KMS-11 (cell line): ENCODE results near the gene RAPGEF3.

Experiments used
- H2AFZ ChIP-seq: fragments of 200-600 bp; sonication (generic); 2 replicates; pipeline ENCODE4 v1.6.1; 2016; ENCODE audit warnings: antibody characterized with exemption, mixed run types, low read depth
- H3K27ac ChIP-seq: fragments of 200-600 bp; sonication (generic); 2 replicates; pipeline ENCODE4 v1.6.1; 2016; ENCODE audit warnings: mild to moderate bottlenecking, mixed run types
- H3K27me3 ChIP-seq: fragments of 200-600 bp; sonication (generic); 2 replicates; pipeline ENCODE4 v1.6.1; 2017; ENCODE audit warnings: mild to moderate bottlenecking, low read depth, mixed run types, moderate library complexity; ENCODE audit not compliant: insufficient read depth
- H3K36me3 ChIP-seq: fragments of 200-600 bp; sonication (generic); 2 replicates; pipeline ENCODE4 v1.6.1; 2017; ENCODE audit warnings: mild to moderate bottlenecking, mixed run types; ENCODE audit not compliant: insufficient read depth
- H3K4me1 ChIP-seq: fragments of 200-600 bp; sonication (generic); 2 replicates; pipeline ENCODE4 v1.6.1; 2016; ENCODE audit warnings: mild to moderate bottlenecking, low read depth, mixed run types; ENCODE audit not compliant: poor library complexity, severe bottlenecking
- H3K4me2 ChIP-seq: fragments of 200-600 bp; sonication (generic); 2 replicates; pipeline ENCODE4 v1.7.0; 2016; ENCODE audit warnings: mild to moderate bottlenecking, mixed run types
- H3K4me3 ChIP-seq: fragments of 200-600 bp; sonication (generic); IDR thresholded peaks from 2 replicates; pipeline ENCODE4 v1.6.1; 2017; ENCODE audit warnings: low read depth, low read length, mixed read lengths; ENCODE audit not compliant: insufficient read depth
- H3K79me2 ChIP-seq: fragments of 200-600 bp; sonication (generic); 2 replicates; pipeline ENCODE4 v1.6.1; 2016; ENCODE audit warnings: low read depth, mixed run types; ENCODE audit not compliant: insufficient read depth
- H3K9ac ChIP-seq: fragments of 200-600 bp; sonication (generic); 2 replicates; pipeline ENCODE4 v1.6.1; 2016; ENCODE audit warnings: mild to moderate bottlenecking, mixed run types
- H4K20me1 ChIP-seq: fragments of 200-600 bp; sonication (generic); 2 replicates; pipeline ENCODE4 v1.6.1; 2016; ENCODE audit warnings: mild to moderate bottlenecking, mixed run types; ENCODE audit not compliant: insufficient read depth
- CTCF ChIP-seq: fragments of 200-600 bp; sonication (generic); conservative IDR thresholded peaks from 2 replicates; pipeline ENCODE4 v1.6.1; 2017; ENCODE audit warnings: low read depth, mild to moderate bottlenecking, antibody characterized with exemption, low read length, moderate library complexity, mixed read lengths

The RAPGEF3 gene

GRCh38 chr12:47758834-47759690, at the start of gene RAPGEF3:
TSS of gene RAPGEF3 (minus strand) at chr12:47758880. CDS start at chr12:47758556, 324 bp downstream.
- H3K4me2 ChIP-seq = peak within 1 kb of the TSS; percentile 74
- H4K20me1 ChIP-seq = no peaks in the 10 kb centered on the region
- TF ChIP-seq CTCF = peak; percentile 55
- H3K4me3 ChIP-seq = no peak within 1 kb of the TSS
- H3K27me3 ChIP-seq = no peaks in the 10 kb centered on the region
- H2AFZ ChIP-seq = peak within 1 kb of the TSS; percentile 94
- no peaks in the 10 kb centered on the region for H3K36me3 ChIP-seq
- H3K9ac ChIP-seq = peak within 1 kb of the TSS; percentile 69
- H3K79me2 ChIP-seq = no peaks in the 10 kb centered on the region
- H3K4me1 ChIP-seq = peaks cover 53% of the 10 kb centered on the region
- peak within 1 kb of the TSS; percentile 20; the same call in 1 of the 2 replicates for H3K27ac ChIP-seq

- Histone ChIP-seq H3K9ac (peak overlapping the region; percentile 54; the same call in 1 of the 2 replicates), H3K4me3 (peak overlapping the region; percentile 4), H3K27me3 (no peaks in the 10 kb centered on the region), H3K79me2 (peaks cover 97% of the 10 kb centered on the region), H3K4me2 (peak overlapping the region; percentile 95), H4K20me1 (no peaks in the 10 kb centered on the region), H3K36me3 (no peaks in the 10 kb centered on the region; the same call in 1 of the 2 replicates), H3K4me1 (peaks cover 92% of the 10 kb centered on the region), H2AFZ (no peak overlapping the region), H3K27ac (peak overlapping the region; percentile 88)
- TF ChIP-seq CTCF = no peak
These were observed 49.4 kb upstream of the RAPGEF3 start for GRCh38 chr12:47808050-47808449.

DNA sequence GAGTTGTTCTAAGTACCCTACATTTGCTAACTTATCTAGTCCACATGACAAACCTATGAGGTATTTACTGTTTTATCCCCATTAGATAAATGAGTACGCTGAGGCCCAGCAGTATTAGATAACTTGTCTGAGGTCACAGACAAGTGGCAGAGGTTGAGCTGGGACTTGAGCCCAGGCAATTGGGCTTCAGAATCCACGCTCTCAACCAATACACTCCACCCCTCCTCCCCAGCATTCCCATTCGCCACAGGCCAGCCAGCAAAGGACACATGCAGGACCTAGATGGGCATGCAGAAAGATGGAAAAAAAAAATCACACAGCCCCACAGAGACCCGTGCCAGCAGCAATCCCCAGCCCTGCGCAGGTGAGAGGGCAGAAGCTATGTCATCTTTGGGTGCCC, 48.7 kb upstream of the RAPGEF3 start:
- peak overlapping the region; percentile 88 for H3K27ac ChIP-seq
- H3K79me2 ChIP-seq = peaks cover 100% of the 10 kb centered on the region
- peak overlapping the region; percentile 4 for H3K4me3 ChIP-seq
- peak overlapping the region; percentile 54; the same call in 1 of the 2 replicates for H3K9ac ChIP-seq
- H4K20me1 ChIP-seq = no peaks in the 10 kb centered on the region
- H3K27me3 ChIP-seq = no peaks in the 10 kb centered on the region
- H2AFZ ChIP-seq = no peak overlapping the region
- no peaks in the 10 kb centered on the region; the same call in 1 of the 2 replicates for H3K36me3 ChIP-seq
- H3K4me1 ChIP-seq = peaks cover 97% of the 10 kb centered on the region
- no peak for TF ChIP-seq CTCF
- H3K4me2 ChIP-seq = peak overlapping the region; percentile 95

GRCh38 chr12:47805417-47805816, 46.7 kb upstream of the RAPGEF3 start:
- Histone ChIP-seq H4K20me1 (no peaks in the 10 kb centered on the region), H3K4me1 (peaks cover 83% of the 10 kb centered on the region), H3K36me3 (no peaks in the 10 kb centered on the region; the same call in 1 of the 2 replicates), H3K27ac (no peak overlapping the region; the same call in 1 of the 2 replicates), H3K4me2 (peak overlapping the region; percentile 95), H3K4me3 (no peak overlapping the region), H3K79me2 (peaks cover 93% of the 10 kb centered on the region), H2AFZ (no peak overlapping the region), H3K27me3 (no peaks in the 10 kb centered on the region), H3K9ac (no peak overlapping the region)
- no peak for TF ChIP-seq CTCF
